Heart left ventricle (tissue), 16 donors: ENCODE measurements around the gene ATP1B2. TPM values are rescaled to one million over a fixed set of nuclear protein-coding genes. Genes with fewer than 3 reads are reported as not detected.

Experiments
- ATAC-seq, 4 donors: fragments of 200-7000 bp; cut with Tn5 transposase; one replicate each; pipeline ENCODE4 v1.9.1; 2020 to 2022; ENCODE audit warnings: moderate library complexity in 4 of 4, mild to moderate bottlenecking in 3 of 4, moderate number of reproducible peaks in 1 of 4
- DNase-seq, 5 donors: peaks; one replicate each; pipeline ENCODE4 v3.0.0-alpha.2; 2020
- H3K27ac ChIP-seq, 12 donors: fragments of 200-600 bp; sonication (generic) in 4 of 12; one replicate each; pipeline versions ENCODE4 v1.5.0 to v1.8.0; 2016 to 2022; ENCODE audit warnings: mild to moderate bottlenecking in 2 of 12
- H3K27me3 ChIP-seq, 9 donors: fragments of 200-600 bp; sonication (generic) in 2 of 9; one replicate each; pipeline versions ENCODE4 v1.5.1 to v1.8.0; 2016 to 2022; ENCODE audit warnings: mild to moderate bottlenecking in 3 of 9
- H3K36me3 ChIP-seq, 9 donors: fragments of 200-600 bp; sonication (generic) in 2 of 9; one replicate each; pipeline versions ENCODE4 v1.5.0 to v1.8.0; 2018 to 2022; ENCODE audit warnings: mild to moderate bottlenecking in 2 of 9
- H3K4me1 ChIP-seq, 12 donors: fragments of 200-600 bp; sonication (generic) in 4 of 12; one replicate each; pipeline versions ENCODE4 v1.5.0 to v1.8.0; 2016 to 2022; ENCODE audit warnings: mild to moderate bottlenecking in 3 of 12
- H3K4me3 ChIP-seq, 12 donors: fragments of 200-600 bp; sonication (generic) in 4 of 12; one replicate each; pipeline versions ENCODE4 v1.5.0 to v1.8.0; 2017 to 2022; ENCODE audit warnings: mild to moderate bottlenecking in 9 of 12, moderate library complexity in 4 of 12
- H3K9me3 ChIP-seq, 12 donors: fragments of 200-600 bp; sonication (generic) in 4 of 12; one replicate each; pipeline versions ENCODE4 v1.5.0 to v1.8.0; 2016 to 2022; ENCODE audit warnings: mild to moderate bottlenecking in 1 of 12
- POLR2A ChIP-seq, 2 donors: fragments of 450-650 bp; IDR thresholded peaks; one replicate each; pipeline ENCODE4 v1.6.1; 2017; ENCODE audit warnings: antibody characterized with exemption in 2 of 2, mild to moderate bottlenecking in 2 of 2, moderate library complexity in 2 of 2
- WGBS, 4 donors: extraction: QIAGEN DNeasy Blood & Tissue Kit in 2 of 4; methylation state at CpG; one replicate each; pipeline versions ENCODE4 v1.1.5 to v1.1.7; 2013 to 2018; 5-methylcytosine and 5-hydroxymethylcytosine counted together
- intact Hi-C, 10 donors: fragments of 100-400 bp; cut with DNase I; formaldehyde crosslinking; loops; one replicate each; pipeline versions ENCODE4 v1.11.1 to v1.14.2; 2022
- polyA plus RNA-seq, 2 donors: library from polyadenylated mRNA; stranded (reverse); fragments of 200-250 nt; gene quantifications; one replicate each; pipeline ENCODE4 v1.2.3, GENCODE V29; 2013
- total RNA-seq, 9 donors: library from RNA; depleted of rRNA in 2 of 9; stranded (reverse); fragments of >200 nt in 2 of 9; fragmentation: NEBNext Ultra II Directional in 3 of 9; extraction: Animal tissue kit (Norgen Biotek cat#: 25700) in 3 of 9; gene quantifications; one replicate each; pipeline versions ENCODE4 v1.1.0 to v1.2.4, GENCODE V29; 2016 to 2023
- TF ChIP-seq, protein P1 (sequence below), 12 donors: fragments of 200-600 bp; sonication (generic) in 4 of 12; IDR thresholded peaks; one replicate each; pipeline versions ENCODE4 v1.5.0 to v1.8.0; 2018 to 2022; ENCODE audit warnings: antibody characterized with exemption in 12 of 12, mild to moderate bottlenecking in 5 of 12
- donor health status: ischemic (EF 13 %, LVEDD 7.1; RV severe dilation, severe dysfunction).
- donor health status: healthy with polysubstance abuse.
- donor health status: DM: no; HTN: yes; CAD: no.
- donor health status: DM: no; HTN: no; CAD: no.
- donor health status: ischemic (EF 25% LVEDD 6.9; RV normal size, moderate dysfunction).
- donor health status: ischemic (EF 25% LVEDD 5.7; RV mildly dilated, moderate dysfunction).
- donor health status: healthy.
- donor health status: DM: yes; HTN: yes; CAD: no.
- donor health status: ischemic (EF 35%, LVEDD 5.7; RV mildly dilated, moderate dysfunction).
- donor health status: nonischemic (EF 11% LVEDD 7.7; RV severe dilation, severe dysfunction).
- donor health status: DM: yes; HTN: yes; CAD: no.
- donor health status: PGD.
- donor health status: ischemic (EF 29% LVEDD 5.4; RV normal size, mild dysfunction).
- donor health status: nonischemic (EF 23%, LVEDD 6.1; RV moderate dilation, normal function).

Gene ATP1B2
- total and polyA plus RNA-seq, 11 donors: 0.60 to 6.6 (median 2.9) TPM

DNA sequence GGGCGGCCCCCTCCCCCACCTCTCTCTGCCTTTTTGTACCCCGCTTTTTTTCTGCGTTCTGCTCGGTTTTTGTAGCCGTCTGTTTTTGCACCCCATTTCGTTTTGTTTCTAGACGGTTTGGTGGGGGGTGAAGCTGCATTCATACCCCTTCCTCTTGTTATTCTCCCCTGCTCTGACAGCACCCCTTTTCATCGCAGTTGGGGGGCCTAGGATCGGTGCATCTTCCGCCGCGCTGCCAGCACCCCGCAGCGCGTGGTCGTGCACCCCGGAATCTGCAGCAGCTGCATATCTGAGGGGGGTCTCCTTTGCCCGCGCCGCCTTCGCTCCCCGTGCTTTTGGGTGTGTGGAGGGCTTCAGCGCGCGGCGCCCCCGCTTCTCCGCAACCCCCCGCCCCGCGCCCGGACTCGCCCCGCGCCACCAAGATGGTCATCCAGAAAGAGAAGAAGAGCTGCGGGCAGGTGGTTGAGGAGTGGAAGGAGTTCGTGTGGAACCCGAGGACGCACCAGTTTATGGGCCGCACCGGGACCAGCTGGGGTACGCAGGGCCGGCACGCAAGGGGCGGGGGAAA, 455 bp downstream of the ATP1B2 start:
- DNase-seq: no peak
- H3K9me3 ChIP-seq: no peaks in the 10 kb centered on the region
- H3K4me1 ChIP-seq: peaks cover 0 to 20% (median 15%) of the 10 kb centered on the region in 12 donors
- TF ChIP-seq POLR2A (IDR thresholded peaks at IDR 0.05): no peak
- TF ChIP-seq, protein P1, sequence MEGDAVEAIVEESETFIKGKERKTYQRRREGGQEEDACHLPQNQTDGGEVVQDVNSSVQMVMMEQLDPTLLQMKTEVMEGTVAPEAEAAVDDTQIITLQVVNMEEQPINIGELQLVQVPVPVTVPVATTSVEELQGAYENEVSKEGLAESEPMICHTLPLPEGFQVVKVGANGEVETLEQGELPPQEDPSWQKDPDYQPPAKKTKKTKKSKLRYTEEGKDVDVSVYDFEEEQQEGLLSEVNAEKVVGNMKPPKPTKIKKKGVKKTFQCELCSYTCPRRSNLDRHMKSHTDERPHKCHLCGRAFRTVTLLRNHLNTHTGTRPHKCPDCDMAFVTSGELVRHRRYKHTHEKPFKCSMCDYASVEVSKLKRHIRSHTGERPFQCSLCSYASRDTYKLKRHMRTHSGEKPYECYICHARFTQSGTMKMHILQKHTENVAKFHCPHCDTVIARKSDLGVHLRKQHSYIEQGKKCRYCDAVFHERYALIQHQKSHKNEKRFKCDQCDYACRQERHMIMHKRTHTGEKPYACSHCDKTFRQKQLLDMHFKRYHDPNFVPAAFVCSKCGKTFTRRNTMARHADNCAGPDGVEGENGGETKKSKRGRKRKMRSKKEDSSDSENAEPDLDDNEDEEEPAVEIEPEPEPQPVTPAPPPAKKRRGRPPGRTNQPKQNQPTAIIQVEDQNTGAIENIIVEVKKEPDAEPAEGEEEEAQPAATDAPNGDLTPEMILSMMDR (IDR thresholded peaks at IDR 0.05): no peak
- no peak for ATAC-seq
- H3K27me3 ChIP-seq: peaks cover 0 to 38% (median 14%) of the 10 kb centered on the region in 9 donors
- intact Hi-C loops: loop anchor here in 1 of 10 donors (5.0 kb wide), 1 partner anchor 36 kb away; the partner anchor contains the start of genes TP53 and WRAP53
- peak overlapping the region in 10 of 12 donors; percentile 51 to 81 (median 62) for H3K27ac ChIP-seq
- WGBS, 4 donors: 0 to 1% (median 1%) methylated on average over 24 to 45 of the region's 45 CpGs
- H3K36me3 ChIP-seq: no peaks in the 10 kb centered on the region
- peak overlapping the region; percentile 31 to 69 (median 56) for H3K4me3 ChIP-seq

DNA sequence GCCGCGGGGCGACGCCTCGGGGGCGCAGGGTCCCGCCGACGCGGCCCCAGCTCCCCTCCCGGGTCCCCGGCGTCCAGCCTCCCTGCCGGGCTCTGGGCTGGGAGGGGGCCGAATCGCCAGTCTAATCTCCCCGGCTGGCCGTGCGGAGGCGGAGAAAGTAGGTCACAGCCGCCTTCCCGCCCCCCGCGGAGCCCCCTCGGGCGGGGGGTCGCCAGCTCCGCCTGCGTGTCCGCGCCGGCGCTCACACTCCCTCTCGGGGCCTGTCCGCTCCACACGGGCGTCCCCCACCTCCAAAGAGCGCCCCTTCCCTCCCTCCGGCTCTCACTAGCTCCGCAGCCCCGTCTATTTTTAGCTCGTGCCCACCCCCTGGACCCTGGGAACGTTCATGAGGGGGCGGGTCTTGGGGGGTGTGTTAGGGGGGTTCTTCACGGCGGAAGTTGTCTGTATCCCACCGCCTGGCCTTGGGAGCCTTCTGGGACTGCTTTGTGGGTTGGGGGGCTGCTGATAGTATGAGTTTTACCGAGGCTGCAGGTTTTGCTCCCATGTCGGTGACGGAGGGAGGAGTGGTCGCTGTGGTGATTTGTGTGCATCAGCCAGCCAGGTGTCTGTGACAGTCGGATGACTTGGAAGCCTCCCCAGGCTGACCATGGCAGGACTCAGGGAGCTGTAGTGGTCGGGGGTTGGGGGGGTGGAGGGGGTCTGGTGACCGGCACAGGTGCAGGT, 1.1 kb downstream of the ATP1B2 start:
- ATAC-seq: peak in 1 of 4 donors; percentile 61
- 4 to 18% (median 8%) methylated on average over 17 to 54 of the region's 54 CpGs for WGBS, 4 donors
- Histone ChIP-seq H3K27me3 (peaks cover 0 to 38% (median 14%) of the 10 kb centered on the region in 9 donors), H3K27ac (peak overlapping the region in 10 of 12 donors; percentile 51 to 81 (median 62)), H3K4me1 (peaks cover 0 to 27% (median 18%) of the 10 kb centered on the region in 12 donors), H3K4me3 (peak overlapping the region; percentile 31 to 69 (median 56)), H3K9me3 (no peaks in the 10 kb centered on the region), H3K36me3 (no peaks in the 10 kb centered on the region)
- TF ChIP-seq POLR2A (IDR thresholded peaks at IDR 0.05): no peak
- TF ChIP-seq, protein P1 (IDR thresholded peaks at IDR 0.05): no peak
- intact Hi-C loops: loop anchor here in 1 of 10 donors (5.0 kb wide), 1 partner anchor 35 kb away; the partner anchor contains the start of genes TP53 and WRAP53
- DNase-seq: peak in 4 of 5 donors; percentile 33 to 67 (median 47)

DNA sequence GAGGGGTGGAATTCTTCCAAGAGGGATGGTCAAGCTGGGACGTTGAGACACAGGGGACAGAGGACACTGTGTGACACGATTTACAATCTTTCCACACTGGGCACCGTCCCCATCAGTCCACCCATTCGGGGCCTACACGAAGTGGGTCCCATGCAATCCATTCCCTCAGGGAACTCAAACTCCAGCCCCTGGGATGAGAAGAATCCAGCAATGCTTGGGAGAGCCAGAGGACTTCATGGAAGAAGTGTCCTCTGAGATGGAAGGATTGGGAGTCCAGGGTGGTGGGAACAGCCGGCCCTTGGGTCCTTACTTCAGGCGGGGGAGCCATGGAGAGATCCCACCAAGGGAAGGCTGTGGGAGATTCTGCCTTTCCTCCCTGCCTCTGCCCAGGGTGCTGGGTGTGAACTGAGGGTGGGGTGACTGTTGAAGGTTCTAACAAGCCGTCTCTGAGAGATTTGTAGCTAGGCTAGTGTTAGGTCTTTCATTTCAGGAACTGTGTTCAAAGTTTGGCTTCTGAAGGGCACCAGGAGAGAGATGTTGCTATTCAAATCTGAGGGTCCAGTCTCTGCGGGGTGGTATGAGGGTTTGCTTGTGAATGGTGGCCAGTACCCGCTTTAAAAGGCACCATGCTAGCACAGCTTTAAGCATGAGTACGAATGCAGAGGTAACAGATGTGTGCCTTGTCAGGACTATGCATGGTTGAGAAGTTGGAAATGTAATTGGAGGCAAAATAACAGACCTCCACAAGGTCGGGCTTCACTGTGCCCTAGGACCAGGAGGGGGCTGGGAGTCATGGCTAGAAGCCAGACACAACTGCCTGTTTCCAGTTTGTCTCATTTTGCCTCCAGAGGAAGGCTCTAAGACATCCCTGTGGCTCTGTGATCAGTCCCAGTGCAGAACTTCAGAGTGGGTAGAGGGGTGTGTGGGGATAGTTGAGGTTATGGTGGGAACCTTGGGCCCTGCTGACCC, 1.9 kb downstream of the ATP1B2 start:
- Histone ChIP-seq H3K9me3 (no peaks in the 10 kb centered on the region), H3K4me3 (peak overlapping the region in 5 of 12 donors; percentile 52 to 69 (median 61)), H3K4me1 (peaks cover 0 to 35% (median 18%) of the 10 kb centered on the region in 12 donors), H3K27ac (peak overlapping the region in 6 of 12 donors; percentile 11 to 81 (median 54)), H3K27me3 (peaks cover 0 to 38% (median 14%) of the 10 kb centered on the region in 9 donors), H3K36me3 (no peaks in the 10 kb centered on the region)
- DNase-seq (no peak), ATAC-seq (no peak)
- 58 to 61% (median 60%) methylated on average over 11 to 12 of the region's 12 CpGs for WGBS, 4 donors
- intact Hi-C loops: loop anchor here in 1 of 10 donors (5.0 kb wide), 1 partner anchor 35 kb away; the partner anchor contains the start of genes TP53 and WRAP53
- no peak for TF ChIP-seq POLR2A (IDR thresholded peaks at IDR 0.05)
- TF ChIP-seq, protein P1 (IDR thresholded peaks at IDR 0.05): no peak
